ENCODE results near the gene CDHR1.

The CDHR1 gene

DNA sequence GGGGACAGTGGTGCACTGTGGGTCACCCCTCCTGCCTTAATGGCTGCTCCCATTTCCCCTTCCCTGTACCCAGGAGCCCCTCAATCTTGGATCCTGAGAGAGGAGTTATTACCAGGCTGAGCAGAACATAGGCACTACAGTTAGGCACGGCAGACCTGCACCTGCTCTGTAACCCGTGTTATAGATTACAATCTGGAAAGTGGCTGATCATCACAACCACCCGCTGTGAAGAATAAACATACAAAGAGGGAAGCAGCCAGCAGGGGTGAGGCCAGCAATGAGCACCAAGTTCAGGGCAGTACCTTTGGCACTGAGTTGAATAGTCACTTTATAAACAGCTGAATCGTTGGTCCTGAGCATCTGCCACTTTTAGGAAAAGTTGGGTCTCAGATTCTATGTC, 1.7 kb downstream of the CDHR1 start:
- no peak overlapping the region for H3K4me3 ChIP-seq (ENCODE audit: low read depth, low read length)
- no peak for TF ChIP-seq CTCF (IDR thresholded peaks at IDR 0.05; ENCODE audit: low read depth, low read length)

DNA sequence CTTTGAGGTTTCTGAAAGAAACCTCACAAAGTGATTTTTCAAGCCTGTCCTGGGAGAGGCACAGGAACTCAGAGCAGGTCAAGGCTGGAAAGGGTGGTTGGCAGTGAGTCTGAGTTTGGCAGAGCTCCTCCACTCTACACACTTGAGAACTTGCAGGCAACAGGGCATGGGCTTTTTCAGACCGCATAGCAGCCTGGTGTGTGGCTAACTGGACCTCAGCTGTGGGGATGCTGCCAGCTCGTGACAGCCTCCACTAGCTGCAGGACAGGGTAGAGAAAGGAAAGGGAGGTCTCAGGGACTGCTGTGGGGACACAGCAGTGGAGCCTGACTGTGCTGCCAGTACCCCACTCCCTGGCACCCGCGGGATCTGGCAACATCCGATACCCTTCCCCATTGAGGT, 2.6 kb downstream of the CDHR1 start:
- H3K4me3 ChIP-seq (ENCODE audit: low read depth, low read length) = no peak overlapping the region
- no peak for TF ChIP-seq CTCF (IDR thresholded peaks at IDR 0.05; ENCODE audit: low read depth, low read length)

DNA sequence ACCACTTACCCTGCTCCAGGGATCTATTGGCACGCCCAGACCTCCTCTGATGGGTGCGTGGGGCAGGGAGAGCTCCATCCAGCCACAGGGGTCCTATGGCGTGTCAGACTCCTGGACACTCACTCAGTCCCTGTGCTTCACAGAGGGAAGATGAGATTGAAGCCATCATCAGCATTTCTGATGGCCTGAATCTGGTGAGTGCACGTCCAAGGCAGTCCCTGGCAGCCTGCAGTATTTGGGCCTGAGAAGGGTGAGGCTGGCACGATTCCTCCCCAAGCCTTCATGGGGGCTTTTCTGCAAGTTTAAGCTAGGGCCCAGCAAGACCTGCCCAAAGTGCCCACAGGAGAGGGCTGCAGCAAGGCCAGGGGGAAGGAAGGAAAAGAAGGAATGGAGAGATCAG, 3.3 kb downstream of the CDHR1 start:
- H3K4me3 ChIP-seq (ENCODE audit: low read depth, low read length) = no peak overlapping the region
- TF ChIP-seq CTCF (IDR thresholded peaks at IDR 0.05; ENCODE audit: low read depth, low read length) = no peak

DNA sequence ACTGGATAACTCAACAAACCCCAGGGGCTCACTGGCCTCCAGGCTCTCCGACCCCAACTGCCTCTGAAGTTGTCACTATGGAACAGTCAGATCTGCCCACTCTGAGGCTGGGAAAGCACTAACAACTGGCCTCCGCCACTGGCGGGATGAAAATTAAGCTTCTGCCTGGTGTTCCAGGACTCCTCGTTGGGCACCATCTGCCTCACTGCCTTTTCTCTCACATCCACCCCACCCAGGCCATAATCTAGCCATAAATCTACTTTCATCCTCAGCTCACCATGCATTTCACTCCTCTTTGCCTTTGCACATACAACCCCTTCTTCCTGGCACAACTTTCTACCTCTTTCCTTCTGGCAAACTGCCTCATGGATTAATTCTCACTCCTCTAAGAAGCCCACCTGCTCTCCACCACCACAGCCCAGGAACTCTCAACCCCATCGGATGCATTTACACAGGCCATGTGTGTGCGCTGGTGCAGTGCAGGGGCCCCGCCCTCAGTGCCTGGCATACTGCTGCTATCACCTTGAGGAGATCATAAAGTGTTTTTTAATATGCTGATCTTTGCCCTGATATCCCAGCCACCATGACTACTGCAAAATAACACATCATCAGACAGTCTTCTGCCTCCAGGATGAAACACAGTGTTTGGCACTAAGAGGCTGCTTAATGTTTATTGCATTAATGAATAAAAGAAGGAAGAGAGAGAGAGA, 4.0 kb downstream of the CDHR1 start:
- TF ChIP-seq CTCF (IDR thresholded peaks at IDR 0.05; ENCODE audit: low read depth, low read length) = no peak
- no peak overlapping the region for H3K4me3 ChIP-seq (ENCODE audit: low read depth, low read length)

DNA sequence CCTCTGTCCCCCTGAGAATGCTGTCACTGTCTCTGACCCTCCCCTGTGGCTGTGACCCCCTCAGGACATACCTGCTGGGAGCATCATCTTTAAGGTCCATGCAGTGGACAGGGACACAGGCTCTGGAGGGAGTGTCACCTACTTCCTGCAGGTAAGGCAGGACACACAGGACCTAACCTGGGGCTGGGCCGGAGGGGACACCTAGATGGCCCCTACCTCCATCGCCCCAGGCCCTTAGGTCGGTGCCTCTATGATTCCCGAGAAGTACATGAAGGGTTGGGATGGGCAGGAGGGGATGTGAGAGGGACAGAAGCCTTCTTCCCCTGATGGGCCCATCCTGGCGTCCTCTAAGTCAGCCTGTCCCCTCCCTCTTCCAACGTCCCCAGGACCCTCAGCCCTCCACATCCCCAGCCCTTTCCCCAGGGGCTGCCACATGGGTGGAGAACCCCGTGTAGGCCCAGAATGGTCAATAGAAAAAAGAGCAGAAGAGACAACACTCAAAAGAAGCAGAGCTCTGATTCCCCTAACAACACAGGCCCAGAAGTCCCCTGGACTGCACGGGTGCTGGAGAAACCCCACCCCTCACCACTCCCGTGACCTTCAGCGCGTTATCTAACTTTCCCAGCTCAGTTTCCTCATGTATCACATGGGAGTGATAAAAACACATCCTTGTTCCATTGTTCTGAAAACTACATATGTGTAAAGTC, 6.4 kb downstream of the CDHR1 start:
- H3K4me3 ChIP-seq (ENCODE audit: low read depth, low read length) = no peak overlapping the region
- no peak for TF ChIP-seq CTCF (IDR thresholded peaks at IDR 0.05; ENCODE audit: low read depth, low read length)

DNA sequence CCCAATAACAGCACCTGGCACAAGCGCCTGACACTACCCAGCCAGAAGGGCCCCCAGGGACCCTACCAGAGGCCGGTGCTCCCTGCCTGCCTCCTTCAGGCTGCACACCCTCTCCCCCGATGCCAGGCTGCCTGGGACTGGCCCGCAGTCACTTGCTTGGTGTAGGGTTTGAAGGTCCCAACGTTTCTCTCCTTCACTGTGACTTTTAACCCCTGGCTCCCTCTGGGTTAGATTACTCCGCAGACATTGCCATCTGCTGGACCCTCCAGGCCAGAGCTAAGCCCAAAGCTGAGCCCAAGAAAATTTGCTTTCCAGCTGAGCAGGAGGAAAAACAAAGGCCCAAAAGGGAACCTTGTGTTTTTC, 6.9 kb downstream of the CDHR1 start:
- H3K4me3 ChIP-seq (ENCODE audit: low read depth, low read length) = no peak overlapping the region
- no peak for TF ChIP-seq CTCF (IDR thresholded peaks at IDR 0.05; ENCODE audit: low read depth, low read length)

DNA sequence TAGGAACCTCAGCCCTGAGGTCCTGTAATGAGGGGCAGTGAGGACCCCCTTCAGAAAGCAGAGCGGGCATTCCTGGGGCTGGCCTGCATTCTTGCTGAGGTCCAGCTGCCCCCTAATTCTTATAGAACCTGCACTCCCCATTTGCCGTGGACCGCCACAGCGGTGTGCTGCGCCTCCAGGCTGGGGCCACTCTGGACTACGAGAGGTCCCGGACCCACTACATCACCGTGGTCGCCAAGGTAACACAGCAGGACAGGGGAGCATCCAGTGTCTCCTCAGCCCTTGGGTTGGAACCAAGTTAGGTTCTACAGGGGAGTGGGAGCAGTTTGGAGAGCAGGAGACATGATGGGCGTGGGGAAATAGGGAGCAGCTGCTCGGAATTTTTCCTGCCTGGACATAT, 7.3 kb downstream of the CDHR1 start:
- H3K4me3 ChIP-seq (ENCODE audit: low read depth, low read length) = no peak overlapping the region
- no peak for TF ChIP-seq CTCF (IDR thresholded peaks at IDR 0.05; ENCODE audit: low read depth, low read length)
